CD4-positive, CD25-positive, alpha-beta regulatory T cell (primary cell): ENCODE results near the gene EP400. TPM values are rescaled to one million over a fixed set of nuclear protein-coding genes. Genes with fewer than 3 reads are reported as not detected.

Experiments used
- ATAC-seq, 2 donors: fragments of 150-1000 bp; cut with Tn5 transposase; one replicate each; pipeline ENCODE4 v1.10.0; 2021; ENCODE audit warnings: low read depth in 2 of 2, moderate number of reproducible peaks in 2 of 2, moderate library complexity in 1 of 2
- DNase-seq, 3 donors: peaks; one replicate each; pipeline versions ENCODE4 v3.0.0 to v3.0.0-alpha.2; 2012 to 2022; ENCODE audit warnings: mixed read lengths in 1 of 3
- H3K27ac ChIP-seq: one replicate; pipeline ENCODE4 v1.7.0; 2013; ENCODE audit warnings: mild to moderate bottlenecking, low read length; ENCODE audit not compliant: insufficient read depth, poor library complexity, severe bottlenecking
- H3K27me3 ChIP-seq: one replicate; pipeline ENCODE4 v1.7.0; 2013; ENCODE audit warnings: low read length; ENCODE audit not compliant: control insufficient read depth, insufficient read depth
- H3K36me3 ChIP-seq: one replicate; pipeline ENCODE4 v1.7.0; 2013; ENCODE audit warnings: mild to moderate bottlenecking, low read length, moderate library complexity; ENCODE audit not compliant: control insufficient read depth, insufficient read depth
- H3K4me1 ChIP-seq: 2 replicates; pipeline ENCODE4 v1.7.0; 2013; ENCODE audit warnings: mild to moderate bottlenecking, low read length; ENCODE audit not compliant: insufficient read depth, control insufficient read depth, poor library complexity, severe bottlenecking
- H3K4me3 ChIP-seq: one replicate; pipeline ENCODE4 v1.7.0; 2013; ENCODE audit warnings: low read depth, mild to moderate bottlenecking, low read length, moderate library complexity
- H3K9me3 ChIP-seq, 2 experiments: 1 replicate in 1 of 2; 2 replicates in 1 of 2; pipeline ENCODE4 v1.7.0; 2013; ENCODE audit warnings: low read length in 2 of 2, mild to moderate bottlenecking in 1 of 2, moderate library complexity in 1 of 2; ENCODE audit not compliant: control insufficient read depth in 2 of 2
- H3K27ac Mint-ChIP-seq, 3 donors: one replicate each; pipeline ENCODE4 v1.8.0; 2020 to 2022; ENCODE audit warnings: mild to moderate bottlenecking in 3 of 3, mixed read lengths in 3 of 3, moderate library complexity in 2 of 3
- H3K27me3 Mint-ChIP-seq: one replicate; pipeline ENCODE4 v1.8.0; 2022; ENCODE audit warnings: mild to moderate bottlenecking, mixed read lengths
- H3K36me3 Mint-ChIP-seq: one replicate; pipeline ENCODE4 v1.8.0; 2020; ENCODE audit warnings: mixed read lengths
- H3K4me1 Mint-ChIP-seq, 4 donors: one replicate each; pipeline ENCODE4 v1.8.0; 2020 to 2022; ENCODE audit warnings: mixed read lengths in 4 of 4, mild to moderate bottlenecking in 1 of 4
- H3K4me3 Mint-ChIP-seq, 4 donors: one replicate each; pipeline ENCODE4 v1.8.0; 2020 to 2022; ENCODE audit warnings: mild to moderate bottlenecking in 4 of 4, mixed read lengths in 4 of 4, moderate library complexity in 3 of 4
- H3K9me3 Mint-ChIP-seq, 7 donors: one replicate each; pipeline ENCODE4 v1.8.0; 2020 to 2022; ENCODE audit warnings: mixed read lengths in 7 of 7, mild to moderate bottlenecking in 3 of 7, moderate library complexity in 2 of 7
- polyA plus RNA-seq, 4 donors: library from polyadenylated mRNA; unstranded; fragments of 300-500 nt; fragmentation: Illumina TruSeq; gene quantifications; one replicate each; pipeline ENCODE4 v1.2.3, GENCODE V29; 2021
- total RNA-seq: library from RNA; stranded (reverse); gene quantifications from one replicate; pipeline ENCODE4 v1.2.3, GENCODE V29; 2022

EP400 gene
- total and polyA plus RNA-seq, 5 donors from 2014 or later: 1.2 to 77.9 (median 1.9) TPM

DNA sequence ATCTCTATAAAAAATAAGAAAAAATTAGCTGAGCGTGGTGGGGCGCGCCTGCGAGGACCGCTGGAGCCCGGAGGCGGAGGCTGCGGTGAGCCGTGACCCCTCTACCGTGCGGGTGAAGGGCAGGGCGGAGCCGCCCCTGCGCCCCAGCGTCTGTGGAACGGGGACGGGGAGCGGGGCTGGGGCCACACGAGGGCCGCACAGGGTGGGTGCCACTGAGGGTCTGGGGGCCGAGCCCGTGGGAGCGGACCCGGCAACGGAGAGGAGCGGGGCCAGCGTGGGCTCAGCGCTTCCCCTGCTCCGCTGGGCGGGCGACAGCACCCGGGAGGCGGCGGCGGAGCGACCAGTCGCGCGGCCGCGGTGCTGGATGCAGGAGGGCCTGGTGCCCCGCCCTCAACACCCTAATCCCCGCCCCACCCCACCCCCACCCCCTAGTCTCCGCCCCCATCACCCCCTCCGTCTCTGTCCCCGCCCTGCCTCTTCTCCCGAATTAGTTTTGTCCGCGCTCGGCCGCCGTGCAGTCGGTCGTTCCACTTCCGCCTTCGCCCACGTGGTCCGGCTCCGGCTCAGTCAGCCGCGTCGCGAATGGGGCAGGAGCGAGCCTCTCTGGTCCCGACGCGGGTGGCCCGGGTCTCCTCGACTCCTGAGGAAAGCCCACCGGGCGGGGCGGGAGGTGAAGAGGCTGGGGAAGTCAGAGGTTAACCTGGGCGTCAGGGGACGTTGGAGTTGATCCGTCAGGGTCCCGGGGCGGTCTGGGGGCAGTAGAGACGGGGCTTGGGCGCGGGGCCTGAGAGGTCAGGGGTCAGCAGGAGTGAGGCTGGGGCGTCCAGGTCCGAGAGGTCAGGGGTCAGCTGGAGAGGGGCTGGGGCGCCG, 20.8 kb upstream of the EP400 start, which contains the start of gene PUS1:
Gene PUS1, plus strand, starts transcription at position 566 of the 870 bp plus-strand sequence. CDS start 447 bp downstream, outside the sequence.
- Histone ChIP-seq H3K36me3 (peaks cover 19% of the 10 kb centered on the region), H3K27me3 (no peaks in the 10 kb centered on the region), H3K27ac (peak within 1 kb of the TSS; percentile 71), H3K4me1 (peaks cover 23% of the 10 kb centered on the region), H3K4me3 (peak within 1 kb of the TSS; percentile 11), H3K9me3 (no peaks in the 10 kb centered on the region)
- Mint-ChIP-seq H3K36me3 (peaks cover 19% of the 10 kb centered on the region), H3K27ac (peak within 1 kb of the TSS; percentile 88 to 96 (median 93)), H3K4me3 (peak within 1 kb of the TSS; percentile 92 to 99 (median 96)), H3K27me3 (no peaks in the 10 kb centered on the region), H3K4me1 (peaks cover 4 to 33% (median 15%) of the 10 kb centered on the region in 4 donors), H3K9me3 (peaks cover 0 to 1% (median 0%) of the 10 kb centered on the region in 7 donors)
- DNase-seq: peak; percentile 89 to 96 (median 94)
- peak; percentile 85 to 90 for ATAC-seq

DNA sequence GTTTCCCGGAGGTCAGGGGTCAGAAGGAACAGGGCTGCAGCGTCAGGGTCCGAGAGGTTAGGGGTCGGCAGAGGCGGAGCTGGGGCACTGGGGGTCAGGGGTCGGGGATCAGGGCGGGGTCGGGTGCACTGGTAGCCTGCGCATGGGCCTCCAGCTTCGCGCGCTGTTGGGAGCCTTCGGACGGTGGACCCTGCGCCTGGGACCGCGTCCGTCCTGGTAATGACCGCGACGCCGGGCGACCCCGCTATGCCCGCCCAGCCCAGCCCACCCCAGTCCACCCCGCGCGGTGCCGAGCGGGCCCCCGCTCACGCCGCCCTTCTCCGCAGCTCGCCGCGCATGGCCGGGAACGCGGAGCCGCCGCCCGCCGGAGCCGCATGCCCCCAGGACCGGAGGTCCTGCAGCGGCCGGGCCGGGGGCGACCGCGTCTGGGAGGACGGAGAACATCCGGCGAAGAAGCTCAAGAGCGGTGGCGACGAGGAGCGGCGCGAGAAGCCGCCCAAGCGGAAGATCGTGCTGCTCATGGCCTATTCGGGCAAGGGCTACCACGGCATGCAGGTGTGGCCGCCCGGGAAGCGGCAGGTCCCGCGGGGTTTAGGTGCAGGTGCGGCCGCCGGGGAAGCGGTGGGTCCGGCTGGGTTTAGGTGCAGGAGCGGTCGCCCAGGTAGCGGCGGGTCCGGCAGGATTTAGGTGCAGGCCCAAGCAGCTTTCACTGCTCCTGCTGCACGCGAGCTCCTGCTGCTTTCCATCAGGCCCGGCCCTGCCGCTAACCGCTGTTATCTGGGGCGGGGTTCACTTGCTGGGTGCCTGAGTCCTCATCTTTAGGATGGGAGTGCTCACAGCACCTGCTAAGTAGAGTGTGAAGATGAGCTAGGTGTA, 19.9 kb upstream of the EP400 start:
- no peak for ATAC-seq
- Mint-ChIP-seq H3K27ac (peak overlapping the region; percentile 88 to 96 (median 93)), H3K9me3 (peaks cover 0 to 1% (median 0%) of the 10 kb centered on the region in 7 donors), H3K4me1 (peaks cover 4 to 29% (median 14%) of the 10 kb centered on the region in 4 donors), H3K36me3 (peaks cover 19% of the 10 kb centered on the region), H3K4me3 (peak overlapping the region; percentile 92 to 99 (median 96)), H3K27me3 (no peaks in the 10 kb centered on the region)
- Histone ChIP-seq H3K27me3 (no peaks in the 10 kb centered on the region), H3K4me3 (peak overlapping the region; percentile 59), H3K9me3 (no peaks in the 10 kb centered on the region), H3K27ac (peak overlapping the region; percentile 71), H3K4me1 (peaks cover 17% of the 10 kb centered on the region), H3K36me3 (peaks cover 27% of the 10 kb centered on the region)
- peak in 2 of 3 donors; percentile 28 to 61 for DNase-seq

DNA sequence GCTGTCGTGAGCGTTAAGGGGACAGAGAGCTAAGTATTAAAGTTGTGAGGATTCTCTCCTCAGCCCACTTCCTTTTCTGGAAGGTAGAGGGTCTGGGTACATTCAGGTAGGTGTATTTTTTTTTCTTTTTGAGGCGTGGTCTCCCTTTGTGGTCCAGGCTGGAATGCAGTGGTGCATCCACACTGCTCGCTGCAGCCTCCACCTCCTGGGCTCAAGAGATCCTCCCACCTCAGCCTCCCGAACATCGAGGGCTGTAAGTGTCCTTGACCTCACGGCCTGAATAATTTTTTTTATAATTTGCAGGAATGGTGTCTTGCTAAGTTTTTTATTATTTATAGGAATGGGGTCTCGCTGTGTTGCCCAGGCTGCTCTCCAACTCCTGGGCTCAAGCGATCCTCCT, 19.2 kb upstream of the EP400 start:
- Mint-ChIP-seq H3K27me3 (no peaks in the 10 kb centered on the region), H3K4me3 (peak overlapping the region; percentile 74 to 91 (median 88)), H3K9me3 (peaks cover 0 to 1% (median 0%) of the 10 kb centered on the region in 7 donors), H3K36me3 (peaks cover 19% of the 10 kb centered on the region), H3K27ac (peak overlapping the region; percentile 88 to 96 (median 88)), H3K4me1 (peaks cover 4 to 27% (median 12%) of the 10 kb centered on the region in 4 donors)
- Histone ChIP-seq H3K9me3 (no peaks in the 10 kb centered on the region), H3K4me3 (peak overlapping the region; percentile 59), H3K36me3 (peaks cover 32% of the 10 kb centered on the region), H3K27ac (peak overlapping the region; percentile 57), H3K4me1 (peaks cover 17% of the 10 kb centered on the region), H3K27me3 (no peaks in the 10 kb centered on the region)
- ATAC-seq (no peak), DNase-seq (no peak)

DNA sequence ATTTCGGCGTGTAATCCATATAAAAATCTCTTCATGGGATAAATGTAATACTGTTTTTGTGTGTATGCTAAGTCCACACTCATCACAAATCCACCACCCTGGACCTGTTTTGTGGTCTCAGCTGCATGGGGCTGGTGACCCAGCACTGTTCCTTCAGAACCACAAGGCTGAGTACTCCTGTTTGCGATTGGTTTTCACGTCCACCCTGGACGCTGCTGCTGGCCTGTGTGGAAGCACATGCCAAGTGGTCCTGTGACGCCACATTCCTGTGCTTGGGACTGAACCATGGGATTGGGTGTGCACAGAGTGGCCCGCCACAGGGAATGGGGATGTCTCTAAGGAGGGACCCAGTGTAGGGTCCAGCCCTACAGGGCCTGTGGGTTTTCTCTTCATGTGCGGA, 16.4 kb upstream of the EP400 start:
- H3K9me3 Mint-ChIP-seq: peaks cover 0 to 1% (median 0%) of the 10 kb centered on the region in 7 donors
- H3K9me3 ChIP-seq: no peaks in the 10 kb centered on the region
- ATAC-seq (no peak), DNase-seq (no peak)
- peaks cover 11% of the 10 kb centered on the region for H3K4me1 ChIP-seq
- peaks cover 4 to 22% (median 9%) of the 10 kb centered on the region in 4 donors for H3K4me1 Mint-ChIP-seq
- peak overlapping the region in 1 of 4 donors; percentile 35 for H3K4me3 Mint-ChIP-seq
- H3K27me3 ChIP-seq: no peaks in the 10 kb centered on the region
- H3K27ac Mint-ChIP-seq: no peak overlapping the region
- H3K27me3 Mint-ChIP-seq: no peaks in the 10 kb centered on the region
- no peak overlapping the region for H3K4me3 ChIP-seq
- H3K36me3 Mint-ChIP-seq: peaks cover 22% of the 10 kb centered on the region
- no peak overlapping the region for H3K27ac ChIP-seq
- peaks cover 42% of the 10 kb centered on the region for H3K36me3 ChIP-seq

DNA sequence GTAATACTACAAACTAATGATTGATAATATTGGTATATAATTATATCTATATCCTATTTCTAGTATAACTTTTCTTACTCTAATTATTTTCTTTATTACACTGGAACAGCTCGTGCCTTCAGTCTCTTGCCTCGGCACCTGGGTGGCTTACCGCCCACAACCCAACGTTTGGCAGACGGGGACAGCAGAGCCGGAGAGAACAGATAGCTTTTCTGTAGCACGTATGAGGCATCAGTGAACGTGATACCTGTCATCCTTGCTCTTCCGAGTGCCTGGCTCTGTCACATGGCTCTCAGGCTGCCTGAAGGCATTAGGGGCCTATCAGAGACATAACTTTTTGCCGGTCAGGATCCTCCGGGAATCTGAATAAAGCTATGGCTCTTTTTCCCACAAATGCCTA, 15.2 kb upstream of the EP400 start:
- peaks cover 22% of the 10 kb centered on the region for H3K36me3 Mint-ChIP-seq
- H3K27ac Mint-ChIP-seq: no peak overlapping the region

DNA sequence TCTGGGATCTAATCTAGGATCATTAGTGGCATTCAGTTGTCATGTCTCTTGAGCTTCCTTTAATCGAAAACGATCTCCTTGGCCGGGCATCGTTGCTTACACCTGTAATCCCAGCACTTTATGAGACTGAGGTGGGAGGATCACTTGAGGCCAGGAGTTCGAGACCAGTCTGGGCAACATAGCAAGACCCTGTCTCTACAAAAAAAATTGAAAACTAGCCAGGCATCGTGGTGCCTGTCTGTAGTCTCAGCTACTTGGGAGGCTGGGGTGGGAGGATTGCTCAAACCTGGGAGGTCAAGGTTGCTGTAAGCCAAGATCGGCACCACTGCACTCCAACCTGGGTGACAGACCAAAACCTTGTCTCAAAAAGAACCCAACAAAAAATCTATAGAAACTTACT, 11.7 kb upstream of the EP400 start:
- H3K27me3 Mint-ChIP-seq: no peaks in the 10 kb centered on the region
- peaks cover 0 to 1% (median 0%) of the 10 kb centered on the region in 4 donors for H3K4me1 Mint-ChIP-seq
- H3K9me3 ChIP-seq: no peaks in the 10 kb centered on the region
- H3K9me3 Mint-ChIP-seq: peaks cover 0 to 1% (median 0%) of the 10 kb centered on the region in 7 donors
- H3K4me3 Mint-ChIP-seq: no peak overlapping the region
- H3K36me3 ChIP-seq: peaks cover 51% of the 10 kb centered on the region
- H3K27ac ChIP-seq: no peak overlapping the region
- no peaks in the 10 kb centered on the region for H3K4me1 ChIP-seq
- no peak overlapping the region for H3K27ac Mint-ChIP-seq
- H3K4me3 ChIP-seq: no peak overlapping the region
- H3K36me3 Mint-ChIP-seq: peaks cover 15% of the 10 kb centered on the region
- DNase-seq (no peak), ATAC-seq (no peak)
- no peaks in the 10 kb centered on the region for H3K27me3 ChIP-seq

More for the DNA sequence above, 15.2 kb upstream of the EP400 start:
- Histone ChIP-seq H3K36me3 (peaks cover 49% of the 10 kb centered on the region), H3K27me3 (no peaks in the 10 kb centered on the region), H3K9me3 (no peaks in the 10 kb centered on the region), H3K4me1 (peaks cover 10% of the 10 kb centered on the region), H3K27ac (no peak overlapping the region), H3K4me3 (no peak overlapping the region)
- DNase-seq (no peak), ATAC-seq (no peak)
- peaks cover 0 to 1% (median 0%) of the 10 kb centered on the region in 7 donors for H3K9me3 Mint-ChIP-seq
- H3K4me3 Mint-ChIP-seq: no peak overlapping the region
- H3K27me3 Mint-ChIP-seq: no peaks in the 10 kb centered on the region
- H3K4me1 Mint-ChIP-seq: peaks cover 4 to 19% (median 7%) of the 10 kb centered on the region in 4 donors

DNA sequence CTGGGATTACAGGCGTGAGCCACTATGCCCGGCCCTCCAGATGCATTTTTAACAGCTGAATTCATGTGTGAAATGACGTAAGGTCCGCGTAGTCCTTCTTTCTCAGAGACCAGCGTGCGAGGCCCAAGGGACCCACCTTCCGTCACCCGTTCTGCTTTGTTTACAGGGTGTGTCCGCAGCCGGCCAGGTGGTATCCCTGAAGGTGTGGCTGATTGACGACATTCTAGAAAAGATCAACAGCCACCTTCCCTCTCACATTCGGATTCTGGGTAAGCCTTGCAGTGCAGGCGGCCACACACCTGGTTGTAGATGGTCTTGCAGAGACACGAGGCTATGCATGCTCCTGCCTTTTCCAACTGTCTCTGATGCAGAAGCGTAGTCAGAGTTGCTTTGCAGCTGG, 10.7 kb upstream of the EP400 start:
- no peak overlapping the region for H3K4me3 Mint-ChIP-seq
- peaks cover 43% of the 10 kb centered on the region for H3K36me3 ChIP-seq
- H3K36me3 Mint-ChIP-seq: peaks cover 10% of the 10 kb centered on the region

More for the DNA sequence above, 10.7 kb upstream of the EP400 start:
- Histone ChIP-seq H3K9me3 (no peaks in the 10 kb centered on the region), H3K27ac (no peak overlapping the region), H3K4me3 (no peak overlapping the region), H3K4me1 (no peaks in the 10 kb centered on the region), H3K27me3 (no peaks in the 10 kb centered on the region)
- Mint-ChIP-seq H3K4me1 (peaks cover 0 to 1% (median 0%) of the 10 kb centered on the region in 4 donors), H3K27me3 (no peaks in the 10 kb centered on the region), H3K27ac (no peak overlapping the region), H3K9me3 (no peaks in the 10 kb centered on the region)
- DNase-seq: no peak
- no peak for ATAC-seq
